GM18858 (cell line): ENCODE measurements around the gene CLCN4.

Source experiments
- ATAC-seq: cut with Tn5 transposase; IDR thresholded peaks from one replicate; pipeline ENCODE4 v1.9.1; 2021; ENCODE audit not compliant: unreplicated experiment

Gene CLCN4

GRCh38 chrX:10193587-10193986 lies 36.8 kb downstream of the CLCN4 start:
- ATAC-seq = no peak

- ATAC-seq = no peak
Measured at GRCh38 chrX:10195425-10195824, 38.6 kb downstream of the CLCN4 start.

GRCh38 chrX:10195947-10196346 lies 39.2 kb downstream of the CLCN4 start:
- no peak for ATAC-seq

- ATAC-seq = no peak
Measured at GRCh38 chrX:10197279-10198210, 40.8 kb downstream of the CLCN4 start.

GRCh38 chrX:10198254-10198653 lies 41.5 kb downstream of the CLCN4 start:
- ATAC-seq = no peak

- ATAC-seq = peak; percentile 91
Measured at GRCh38 chrX:10199212-10199611, 42.4 kb downstream of the CLCN4 start.

- ATAC-seq = no peak
Measured at GRCh38 chrX:10203617-10204016, 46.8 kb downstream of the CLCN4 start.

- no peak for ATAC-seq
Measured at GRCh38 chrX:10206317-10206716, 49.5 kb downstream of the CLCN4 start.

GRCh38 chrX:10208281-10208856 lies 51.6 kb downstream of the CLCN4 start:
- ATAC-seq = no peak

GRCh38 chrX:10208953-10209352 lies 52.2 kb downstream of the CLCN4 start:
- ATAC-seq = no peak

- ATAC-seq = no peak
Measured at GRCh38 chrX:10212395-10212794, 55.6 kb downstream of the CLCN4 start.

GRCh38 chrX:10213716-10214115 lies 56.9 kb downstream of the CLCN4 start:
- ATAC-seq = no peak

- ATAC-seq = no peak
Measured at GRCh38 chrX:10216208-10216607, 59.4 kb downstream of the CLCN4 start.

GRCh38 chrX:10217198-10217597 lies 60.4 kb downstream of the CLCN4 start:
- no peak for ATAC-seq

- no peak for ATAC-seq
Measured at GRCh38 chrX:10221651-10222050, 64.9 kb downstream of the CLCN4 start.

GRCh38 chrX:10223276-10223675 lies 66.5 kb downstream of the CLCN4 start:
- no peak for ATAC-seq

- ATAC-seq = no peak
Measured at GRCh38 chrX:10223781-10224180, 67.0 kb downstream of the CLCN4 start.

- no peak for ATAC-seq
Measured at GRCh38 chrX:10230222-10230621, 73.4 kb downstream of the CLCN4 start.

GRCh38 chrX:10231461-10231860 lies 74.7 kb downstream of the CLCN4 start:
- no peak for ATAC-seq

- no peak for ATAC-seq
Measured at GRCh38 chrX:10233173-10233572, 76.4 kb downstream of the CLCN4 start.

- ATAC-seq = no peak
Measured at GRCh38 chrX:10233696-10234095, 76.9 kb downstream of the CLCN4 start.

- ATAC-seq = no peak
Measured at GRCh38 chrX:10235851-10236250, 79.1 kb downstream of the CLCN4 start.
